Measurements from ENCODE around the gene SCARB2.

- TF ChIP-seq, protein P1, sequence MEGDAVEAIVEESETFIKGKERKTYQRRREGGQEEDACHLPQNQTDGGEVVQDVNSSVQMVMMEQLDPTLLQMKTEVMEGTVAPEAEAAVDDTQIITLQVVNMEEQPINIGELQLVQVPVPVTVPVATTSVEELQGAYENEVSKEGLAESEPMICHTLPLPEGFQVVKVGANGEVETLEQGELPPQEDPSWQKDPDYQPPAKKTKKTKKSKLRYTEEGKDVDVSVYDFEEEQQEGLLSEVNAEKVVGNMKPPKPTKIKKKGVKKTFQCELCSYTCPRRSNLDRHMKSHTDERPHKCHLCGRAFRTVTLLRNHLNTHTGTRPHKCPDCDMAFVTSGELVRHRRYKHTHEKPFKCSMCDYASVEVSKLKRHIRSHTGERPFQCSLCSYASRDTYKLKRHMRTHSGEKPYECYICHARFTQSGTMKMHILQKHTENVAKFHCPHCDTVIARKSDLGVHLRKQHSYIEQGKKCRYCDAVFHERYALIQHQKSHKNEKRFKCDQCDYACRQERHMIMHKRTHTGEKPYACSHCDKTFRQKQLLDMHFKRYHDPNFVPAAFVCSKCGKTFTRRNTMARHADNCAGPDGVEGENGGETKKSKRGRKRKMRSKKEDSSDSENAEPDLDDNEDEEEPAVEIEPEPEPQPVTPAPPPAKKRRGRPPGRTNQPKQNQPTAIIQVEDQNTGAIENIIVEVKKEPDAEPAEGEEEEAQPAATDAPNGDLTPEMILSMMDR (conservative IDR thresholded peaks at IDR 0.05): no peak
- no peak for TF ChIP-seq EZH2 (IDR thresholded peaks at IDR 0.05; ENCODE audit: low read depth)
Observed at GRCh38 chr4:76178296-76178695, 35.3 kb downstream of the SCARB2 start.

Measured in PC-9 (cell line).